IMR-90 (cell line): ENCODE measurements around the gene NIPSNAP3A. TPM values are rescaled to one million over a fixed set of nuclear protein-coding genes. Genes with fewer than 3 reads are reported as not detected.

Source experiments
- ATAC-seq: fragments of 200-7000 bp; cut with Tn5 transposase; 2 replicates; pipeline ENCODE4 v1.9.1; 2020; ENCODE audit warnings: low read depth, mild to moderate bottlenecking, moderate library complexity
- BruUV-seq: library from RNA; stranded (reverse); fragments of 400-500 nt; replicated peaks from 2 replicates; lab custom pipeline; 2021; lab: Mats Ljungman, UMichigan
- CTCF ChIA-PET: fragments of 300-600 bp; formaldehyde crosslinking; extraction: SDS; loops from one replicate; lab custom pipeline; 2021; ENCODE audit warnings: antibody characterized with exemption; lab: Yijun Ruan, JAX
- POLR2A ChIA-PET: fragments of 300-600 bp; sonication (Branson Sonifier 250); formaldehyde crosslinking; loops from one replicate; lab custom pipeline; 2022; ENCODE audit warnings: antibody characterized with exemption; ENCODE audit not compliant: unreplicated experiment; lab: Charles Lee
- DNase-seq: peaks from one replicate; pipeline ENCODE4 v3.0.0; 2013
- H2AFZ ChIP-seq: replicated peaks from 2 replicates; pipeline ENCODE3; 2013; ENCODE audit warnings: low read length, mild to moderate bottlenecking; ENCODE audit not compliant: poor library complexity
- H2AK5ac ChIP-seq: 2 replicates; pipeline ENCODE4 v1.6.1; 2013; ENCODE audit warnings: low read depth, low read length, inconsistent platforms
- H2AK9ac ChIP-seq: replicated peaks from 2 replicates; pipeline ENCODE3; 2013; ENCODE audit warnings: mild to moderate bottlenecking, low read depth, low read length, moderate library complexity; ENCODE audit not compliant: poor library complexity
- H2BK120ac ChIP-seq: 2 replicates; pipeline ENCODE4 v1.6.1; 2013; ENCODE audit warnings: low read depth, low read length, inconsistent platforms
- H2BK15ac ChIP-seq: 3 replicates; pipeline ENCODE4 v1.6.1; 2013; ENCODE audit warnings: low read depth, low read length, inconsistent platforms
- H2BK20ac ChIP-seq: 2 replicates; pipeline ENCODE4 v1.6.1; 2013; ENCODE audit warnings: low read depth, mild to moderate bottlenecking, inconsistent platforms, low read length, moderate library complexity
- H2BK5ac ChIP-seq: 2 replicates; pipeline ENCODE4 v1.6.1; 2013; ENCODE audit warnings: mild to moderate bottlenecking, low read depth, low read length, inconsistent platforms; ENCODE audit not compliant: poor library complexity, severe bottlenecking
- H3K14ac ChIP-seq: replicated peaks from 2 replicates; pipeline ENCODE4 v1.6.1; 2013; ENCODE audit warnings: low read depth, low read length, inconsistent platforms
- H3K18ac ChIP-seq: 2 replicates; pipeline ENCODE4 v1.6.1; 2013; ENCODE audit warnings: low read depth, low read length, control low read depth
- H3K23ac ChIP-seq: 2 replicates; pipeline ENCODE4 v1.6.1; 2013; ENCODE audit warnings: low read depth, low read length, inconsistent platforms
- H3K27ac ChIP-seq: 2 replicates; pipeline ENCODE4 v1.5.1; 2013; ENCODE audit warnings: mild to moderate bottlenecking, control low read depth, low read length; ENCODE audit not compliant: insufficient read depth
- H3K27me3 ChIP-seq: 2 replicates; pipeline ENCODE4 v1.6.1; 2013; ENCODE audit warnings: low read length; ENCODE audit not compliant: control insufficient read depth, insufficient read depth
- H3K36me3 ChIP-seq: 2 replicates; pipeline ENCODE4 v1.6.1; 2013; ENCODE audit warnings: low read length, mixed read lengths; ENCODE audit not compliant: control insufficient read depth, insufficient read depth
- H3K4ac ChIP-seq: 2 replicates; pipeline ENCODE4 v1.6.1; 2013; ENCODE audit warnings: low read depth, low read length, inconsistent platforms
- H3K4me1 ChIP-seq: 2 replicates; pipeline ENCODE4 v1.6.1; 2013; ENCODE audit warnings: low read length, mixed read lengths; ENCODE audit not compliant: control insufficient read depth, insufficient read depth
- H3K4me2 ChIP-seq: 2 replicates; pipeline ENCODE4 v1.6.1; 2013; ENCODE audit warnings: low read depth, mild to moderate bottlenecking, control low read depth, low read length, moderate library complexity
- H3K4me3 ChIP-seq: 2 replicates; pipeline ENCODE4 v1.5.1; 2013; ENCODE audit warnings: low read depth, mild to moderate bottlenecking, control low read depth, low read length, moderate library complexity; ENCODE audit not compliant: insufficient read depth
- H3K56ac ChIP-seq: 2 replicates; pipeline ENCODE4 v1.6.1; 2013; ENCODE audit warnings: low read length, inconsistent platforms; ENCODE audit not compliant: insufficient read depth; ENCODE audit errors: extremely low read depth
- H3K79me1 ChIP-seq, 2 experiments: 2 replicates each; pipeline ENCODE4 v1.6.1; 2013; ENCODE audit warnings: low read length in 2 of 2, inconsistent platforms in 1 of 2, low read depth in 1 of 2
- H3K9ac ChIP-seq: 2 replicates; pipeline ENCODE4 v1.6.1; 2013; ENCODE audit warnings: low read depth, low read length, control low read depth
- H3K9me1 ChIP-seq: 2 replicates; pipeline ENCODE4 v1.6.1; 2013; ENCODE audit warnings: low read length, inconsistent platforms; ENCODE audit not compliant: insufficient read depth
- H3K9me3 ChIP-seq: 2 replicates; pipeline ENCODE4 v1.6.1; 2013; ENCODE audit warnings: low read length; ENCODE audit not compliant: control insufficient read depth, insufficient read depth
- H4K20me1 ChIP-seq: 2 replicates; pipeline ENCODE4 v1.6.1; 2013; ENCODE audit warnings: low read length, inconsistent platforms; ENCODE audit not compliant: insufficient read depth
- H4K5ac ChIP-seq: 2 replicates; pipeline ENCODE4 v1.6.1; 2013; ENCODE audit warnings: mild to moderate bottlenecking, low read depth, low read length, control low read depth
- H4K8ac ChIP-seq, 2 experiments: 2 replicates each; pipeline ENCODE4 v1.6.1; 2013; ENCODE audit warnings: low read depth in 2 of 2, low read length in 2 of 2, control low read depth in 1 of 2, inconsistent platforms in 1 of 2
- H4K91ac ChIP-seq: 2 replicates; pipeline ENCODE4 v1.6.1; 2013; ENCODE audit warnings: low read depth, low read length, inconsistent platforms; ENCODE audit not compliant: insufficient read depth
- BHLHE40 ChIP-seq: fragments of 150-350 bp; IDR thresholded peaks from 2 replicates; pipeline ENCODE4 v1.6.1; 2016; ENCODE audit warnings: mild to moderate bottlenecking, low read depth, low read length
- CEBPB ChIP-seq: IDR thresholded peaks from 2 replicates; pipeline ENCODE4 v1.6.1; 2012; ENCODE audit warnings: low read depth, low read length, improper control_type of control experiment
- CHD1 ChIP-seq: IDR thresholded peaks from 2 replicates; pipeline ENCODE4 v1.6.1; 2012; ENCODE audit warnings: low read depth, low read length, improper control_type of control experiment
- CTCF ChIP-seq: conservative IDR thresholded peaks from 2 replicates; pipeline ENCODE4 v1.5.1; 2012; ENCODE audit warnings: mild to moderate bottlenecking, low read depth, low read length, improper control_type of control experiment
- ELK1 ChIP-seq: fragments of 150-350 bp; IDR thresholded peaks from 2 replicates; pipeline ENCODE4 v1.6.1; 2016; ENCODE audit warnings: low read depth, mild to moderate bottlenecking, low read length, moderate library complexity, borderline replicate concordance
- FOS ChIP-seq: fragments of 150-350 bp; IDR thresholded peaks from 2 replicates; pipeline ENCODE4 v1.6.1; 2016; ENCODE audit warnings: low read depth, low read length
- MAFK ChIP-seq: IDR thresholded peaks from 2 replicates; pipeline ENCODE4 v1.6.1; 2012; ENCODE audit warnings: low read depth, low read length, improper control_type of control experiment
- MAZ ChIP-seq: IDR thresholded peaks from 2 replicates; pipeline ENCODE4 v1.6.1; 2012; ENCODE audit warnings: low read depth, mild to moderate bottlenecking, low read length, improper control_type of control experiment, moderate library complexity, borderline replicate concordance
- MXI1 ChIP-seq: IDR thresholded peaks from 2 replicates; pipeline ENCODE4 v1.6.1; 2012; ENCODE audit warnings: low read depth, mild to moderate bottlenecking, low read length, moderate library complexity, borderline replicate concordance
- NFE2L2 ChIP-seq: fragments of 150-350 bp; IDR thresholded peaks from 2 replicates; pipeline ENCODE4 v1.6.1; 2016; ENCODE audit warnings: low read depth, mild to moderate bottlenecking, low read length
- POLR2A ChIP-seq: IDR thresholded peaks from 2 replicates; pipeline ENCODE4 v1.6.1; 2012; ENCODE audit warnings: mild to moderate bottlenecking, low read depth, low read length
- RAD21 ChIP-seq: IDR thresholded peaks from 2 replicates; pipeline ENCODE4 v1.6.1; 2012; ENCODE audit warnings: low read length, improper control_type of control experiment
- RCOR1 ChIP-seq: IDR thresholded peaks from 2 replicates; pipeline ENCODE4 v1.6.1; 2012; ENCODE audit warnings: mild to moderate bottlenecking, low read length, improper control_type of control experiment; ENCODE audit not compliant: insufficient replicate concordance
- RFX5 ChIP-seq: IDR thresholded peaks from 2 replicates; pipeline ENCODE4 v1.8.0; 2012; ENCODE audit warnings: low read depth, mild to moderate bottlenecking, low read length, moderate library complexity
- SMC3 ChIP-seq: fragments of 150-350 bp; IDR thresholded peaks from 2 replicates; pipeline ENCODE4 v1.6.1; 2016; ENCODE audit warnings: low read depth, mild to moderate bottlenecking, antibody characterized with exemption, low read length, moderate library complexity
- USF2 ChIP-seq: fragments of 150-350 bp; IDR thresholded peaks from 2 replicates; pipeline ENCODE4 v1.6.1; 2017; ENCODE audit warnings: mild to moderate bottlenecking, antibody characterized with exemption, low read length, low read depth
- WGBS, 2 experiments: methylation state at CpG; one replicate each; pipeline versions ENCODE4 v1.1.5 to v1.1.7; 2013; ENCODE audit warnings: missing lambda C conversion rate in 2 of 2; ENCODE audit not compliant: insufficient read length in 1 of 2; ENCODE audit errors: extremely low coverage in 2 of 2; 5-methylcytosine and 5-hydroxymethylcytosine counted together
- dilution Hi-C: fragments of 300-500 bp; cut with HindIII; formaldehyde crosslinking; loops from one replicate; pipeline ENCODE4 v1.14.3; 2018; ENCODE audit warnings: low sequenced_read_pairs; ENCODE audit not compliant: unreplicated experiment
- in situ Hi-C: fragments of 300-500 bp; cut with MboI; formaldehyde crosslinking; loops from 3 replicates; pipeline ENCODE4 v1.14.3; 2019; ENCODE audit warnings: low sequenced_read_pairs, inconsistent platforms, mixed read lengths
- intact Hi-C: fragments of 100-400 bp; cut with micrococcal nuclease; formaldehyde crosslinking; loops from 2 replicates; pipeline ENCODE4 v1.10.0; 2022
- polyA plus RNA-seq, 3 experiments: library from polyadenylated mRNA; depleted of rRNA; stranded (reverse); fragments of >200 nt; gene quantifications; 2 replicates each; pipeline ENCODE4 v1.2.3, GENCODE V29; 2012; ENCODE audit warnings: low replicate concordance in 1 of 3
- total RNA-seq: library from RNA; depleted of rRNA; stranded (reverse); fragments of >200 nt; gene quantifications from 2 replicates; pipeline ENCODE4 v1.2.3, GENCODE V29; 2012

Gene NIPSNAP3A
- total and polyA plus RNA-seq, 2 of the 4 experiments (the other 2 are of a cell fraction): 21.4 to 32.1 TPM

- no peak overlapping the region for H2AK9ac ChIP-seq
- H3K56ac ChIP-seq: no peak overlapping the region
- DNase-seq (no peak), ATAC-seq (no peak)
- no peak overlapping the region for H3K27ac ChIP-seq
- H3K27me3 ChIP-seq: no peaks in the 10 kb centered on the region
- H4K5ac ChIP-seq: no peak overlapping the region
- no peak overlapping the region for H4K8ac ChIP-seq
- no peaks in the 10 kb centered on the region for H4K20me1 ChIP-seq
- no peak overlapping the region for H2BK120ac ChIP-seq
- CTCF ChIA-PET: no interaction called here
- 100% methylated on average over 2 of the region's 4 CpGs; no CpG with 5 or more reads in 1 of the 2 experiments for WGBS, 2 experiments
- H3K4me1 ChIP-seq: no peaks in the 10 kb centered on the region
- H2BK15ac ChIP-seq: no peak overlapping the region
- no peaks in the 10 kb centered on the region for H3K79me1 ChIP-seq
- H2AK5ac ChIP-seq: no peak overlapping the region
- in situ Hi-C loops: loop anchor here (10.0 kb wide), 1 partner anchor 631 kb away; no protein-coding TSS in a partner anchor
- H3K14ac ChIP-seq: no peak overlapping the region
- intact Hi-C loops: loop anchor here (5.0 kb wide), 1 partner anchor 629 kb away; no protein-coding TSS in a partner anchor
- no peak overlapping the region for H3K4ac ChIP-seq
- H3K23ac ChIP-seq: no peak overlapping the region
- H3K9me3 ChIP-seq: no peaks in the 10 kb centered on the region
- no peak overlapping the region for H3K4me3 ChIP-seq
- no peak overlapping the region for H2BK5ac ChIP-seq
- no peak overlapping the region for H2BK20ac ChIP-seq
- H3K36me3 ChIP-seq: peaks cover 44% of the 10 kb centered on the region
- no peaks in the 10 kb centered on the region for H3K9me1 ChIP-seq
- no peak overlapping the region for H2AFZ ChIP-seq
- no peak overlapping the region for H3K18ac ChIP-seq
- H4K91ac ChIP-seq: no peak overlapping the region
- POLR2A ChIA-PET: no interaction called here
- H3K9ac ChIP-seq: no peak overlapping the region
- no peak overlapping the region for H3K4me2 ChIP-seq
- dilution Hi-C loops: no loop called here
- no TSS peak for BruUV-seq
- TF ChIP-seq NFE2L2 (no peak), MAFK (no peak), MXI1 (no peak), FOS (no peak), MAZ (no peak), CHD1 (no peak), SMC3 (no peak), RFX5 (no peak), USF2 (no peak), RAD21 (no peak), POLR2A (no peak), CTCF (no peak), RCOR1 (no peak), ELK1 (no peak), CEBPB (no peak), BHLHE40 (no peak)
These were observed 36.1 kb downstream of the NIPSNAP3A start for GRCh38 chr9:104783588-104783987.
